ENCODE measurements around the gene AGMAT. TPM values are rescaled to one million over a fixed set of nuclear protein-coding genes. Genes with fewer than 3 reads are reported as not detected.

The AGMAT gene
- total and polyA plus RNA-seq, 5 donors = 0.07 to 0.40 (median 0.12) TPM; not detected in 2

- ATAC-seq (no peak), DNase-seq (no peak)
- Histone ChIP-seq H3K4me1 (ENCODE audit: control insufficient read depth, insufficient read depth, low read length) (peaks cover 6% of the 10 kb centered on the region), H3K9me3 (ENCODE audit: control insufficient read depth, low read length) (no peaks in the 10 kb centered on the region), H3K27me3 (ENCODE audit: control insufficient read depth, insufficient read depth) (no peaks in the 10 kb centered on the region), H3K4me3 (ENCODE audit: low read length) (no peak overlapping the region), H3K27ac (ENCODE audit: low read length) (no peak overlapping the region)
- intact Hi-C loops (cut with DNase I) = no loop called here
- WGBS = 67% methylated on average over 5 of the region's 5 CpGs
Observed at GRCh38 chr1:15621975-15622374, 37.1 kb upstream of the AGMAT start.

GRCh38 chr1:15620902-15621682, 36.2 kb upstream of the AGMAT start:
- Histone ChIP-seq H3K27me3 (ENCODE audit: control insufficient read depth, insufficient read depth) (no peaks in the 10 kb centered on the region), H3K4me3 (ENCODE audit: low read length) (no peak overlapping the region), H3K4me1 (ENCODE audit: control insufficient read depth, insufficient read depth, low read length) (peaks cover 2% of the 10 kb centered on the region), H3K9me3 (ENCODE audit: control insufficient read depth, low read length) (no peaks in the 10 kb centered on the region), H3K27ac (ENCODE audit: low read length) (peak overlapping the region; percentile 60)
- ATAC-seq (no peak), DNase-seq (no peak)
- intact Hi-C loops (cut with DNase I) = no loop called here
- WGBS = 95% methylated on average over 7 of the region's 7 CpGs

GRCh38 chr1:15620155-15620545, 35.3 kb upstream of the AGMAT start:
- Histone ChIP-seq H3K4me1 (ENCODE audit: control insufficient read depth, insufficient read depth, low read length) (peaks cover 2% of the 10 kb centered on the region), H3K27me3 (ENCODE audit: control insufficient read depth, insufficient read depth) (no peaks in the 10 kb centered on the region), H3K9me3 (ENCODE audit: control insufficient read depth, low read length) (no peaks in the 10 kb centered on the region), H3K4me3 (ENCODE audit: low read length) (no peak overlapping the region), H3K27ac (ENCODE audit: low read length) (peak overlapping the region; percentile 48)
- WGBS = 36% methylated on average over 1 of the region's 1 CpG
- ATAC-seq (no peak), DNase-seq (no peak)
- intact Hi-C loops (cut with DNase I) = no loop called here

GRCh38 chr1:15618655-15619525, 34.0 kb upstream of the AGMAT start:
- WGBS = 79% methylated on average over 26 of the region's 26 CpGs
- peak overlapping the region; percentile 73 for H3K4me3 ChIP-seq (ENCODE audit: low read length)
- DNase-seq = no peak
- H3K4me1 ChIP-seq (ENCODE audit: control insufficient read depth, insufficient read depth, low read length) = peaks cover 2% of the 10 kb centered on the region
- intact Hi-C loops (cut with DNase I) = no loop called here
- no peaks in the 10 kb centered on the region for H3K9me3 ChIP-seq (ENCODE audit: control insufficient read depth, low read length)
- no peaks in the 10 kb centered on the region for H3K27me3 ChIP-seq (ENCODE audit: control insufficient read depth, insufficient read depth)
- H3K27ac ChIP-seq (ENCODE audit: low read length) = peak overlapping the region; percentile 66
- no peak for ATAC-seq

GRCh38 chr1:15618077-15618654, 33.3 kb upstream of the AGMAT start:
- H3K4me1 ChIP-seq (ENCODE audit: control insufficient read depth, insufficient read depth, low read length) = peaks cover 2% of the 10 kb centered on the region
- intact Hi-C loops (cut with DNase I) = no loop called here
- no peak for DNase-seq
- under 1% methylated on average over 8 of the region's 8 CpGs for WGBS
- H3K9me3 ChIP-seq (ENCODE audit: control insufficient read depth, low read length) = no peaks in the 10 kb centered on the region
- no peaks in the 10 kb centered on the region for H3K27me3 ChIP-seq (ENCODE audit: control insufficient read depth, insufficient read depth)
- peak overlapping the region; percentile 90 for H3K27ac ChIP-seq (ENCODE audit: low read length)
- no peak for ATAC-seq
- H3K4me3 ChIP-seq (ENCODE audit: low read length) = peak overlapping the region; percentile 73

GRCh38 chr1:15617173-15618076, 32.6 kb upstream of the AGMAT start, which contains the start of gene DDI2:
Gene DDI2, plus strand, starts transcription at chr1:15617458. Its CDS starts 213 bp downstream, at chr1:15617671.
- peak; percentile 93 to 94 for ATAC-seq
- peak within 1 kb of the TSS; percentile 90 for H3K27ac ChIP-seq (ENCODE audit: low read length)
- intact Hi-C loops (cut with DNase I) = no loop called here

GRCh38 chr1:15616373-15617172, 31.7 kb upstream of the AGMAT start:
- H3K9me3 ChIP-seq (ENCODE audit: control insufficient read depth, low read length) = no peaks in the 10 kb centered on the region
- no peaks in the 10 kb centered on the region for H3K27me3 ChIP-seq (ENCODE audit: control insufficient read depth, insufficient read depth)
- peak overlapping the region; percentile 66 for H3K27ac ChIP-seq (ENCODE audit: low read length)
- peak overlapping the region; percentile 33 for H3K4me3 ChIP-seq (ENCODE audit: low read length)
- intact Hi-C loops (cut with DNase I) = no loop called here
- peak; percentile 33 to 50 for ATAC-seq
- DNase-seq = peak in 2 of 3 donors; percentile 64 to 69
- no peaks in the 10 kb centered on the region for H3K4me1 ChIP-seq (ENCODE audit: control insufficient read depth, insufficient read depth, low read length)
- WGBS = 27% methylated on average over 16 of the region's 16 CpGs

More at GRCh38 chr1:15617173-15618076, 32.6 kb upstream of the AGMAT start, which contains the start of gene DDI2:
- H3K27me3 ChIP-seq (ENCODE audit: control insufficient read depth, insufficient read depth) = no peaks in the 10 kb centered on the region
- peak within 1 kb of the TSS; percentile 73 for H3K4me3 ChIP-seq (ENCODE audit: low read length)
- peaks cover under 1% of the 10 kb centered on the region for H3K4me1 ChIP-seq (ENCODE audit: control insufficient read depth, insufficient read depth, low read length)
- under 1% methylated on average over 86 of the region's 86 CpGs for WGBS
- DNase-seq = peak; percentile 97 to 99 (median 99)
- no peaks in the 10 kb centered on the region for H3K9me3 ChIP-seq (ENCODE audit: control insufficient read depth, low read length)

GRCh38 chr1:15610167-15610566, 25.3 kb upstream of the AGMAT start:
- ATAC-seq (no peak), DNase-seq (no peak)
- no peaks in the 10 kb centered on the region for H3K4me1 ChIP-seq (ENCODE audit: control insufficient read depth, insufficient read depth, low read length)
- H3K27ac ChIP-seq (ENCODE audit: low read length) = no peak overlapping the region
- no peak overlapping the region for H3K4me3 ChIP-seq (ENCODE audit: low read length)
- WGBS = 66% methylated on average over 4 of the region's 4 CpGs
- intact Hi-C loops (cut with DNase I) = no loop called here
- no peaks in the 10 kb centered on the region for H3K27me3 ChIP-seq (ENCODE audit: control insufficient read depth, insufficient read depth)
- H3K9me3 ChIP-seq (ENCODE audit: control insufficient read depth, low read length) = no peaks in the 10 kb centered on the region

GRCh38 chr1:15609631-15610030, 24.8 kb upstream of the AGMAT start:
- Histone ChIP-seq H3K27me3 (ENCODE audit: control insufficient read depth, insufficient read depth) (no peaks in the 10 kb centered on the region), H3K27ac (ENCODE audit: low read length) (no peak overlapping the region), H3K9me3 (ENCODE audit: control insufficient read depth, low read length) (no peaks in the 10 kb centered on the region), H3K4me3 (ENCODE audit: low read length) (no peak overlapping the region), H3K4me1 (ENCODE audit: control insufficient read depth, insufficient read depth, low read length) (no peaks in the 10 kb centered on the region)
- DNase-seq (no peak), ATAC-seq (no peak)
- intact Hi-C loops (cut with DNase I) = loop anchor here in 1 of 4 donors (10.0 kb wide), 1 partner anchor 125 kb away; the partner anchor contains the start of gene SLC25A34
- 82% methylated on average over 7 of the region's 7 CpGs for WGBS
